ENCODE data around the gene CRYBA2. TPM values are rescaled to one million over a fixed set of nuclear protein-coding genes. Genes with fewer than 3 reads are reported as not detected.

CRYBA2 gene
- total RNA-seq, 1 experiment from 2014 or later: 13.5 TPM

DNA sequence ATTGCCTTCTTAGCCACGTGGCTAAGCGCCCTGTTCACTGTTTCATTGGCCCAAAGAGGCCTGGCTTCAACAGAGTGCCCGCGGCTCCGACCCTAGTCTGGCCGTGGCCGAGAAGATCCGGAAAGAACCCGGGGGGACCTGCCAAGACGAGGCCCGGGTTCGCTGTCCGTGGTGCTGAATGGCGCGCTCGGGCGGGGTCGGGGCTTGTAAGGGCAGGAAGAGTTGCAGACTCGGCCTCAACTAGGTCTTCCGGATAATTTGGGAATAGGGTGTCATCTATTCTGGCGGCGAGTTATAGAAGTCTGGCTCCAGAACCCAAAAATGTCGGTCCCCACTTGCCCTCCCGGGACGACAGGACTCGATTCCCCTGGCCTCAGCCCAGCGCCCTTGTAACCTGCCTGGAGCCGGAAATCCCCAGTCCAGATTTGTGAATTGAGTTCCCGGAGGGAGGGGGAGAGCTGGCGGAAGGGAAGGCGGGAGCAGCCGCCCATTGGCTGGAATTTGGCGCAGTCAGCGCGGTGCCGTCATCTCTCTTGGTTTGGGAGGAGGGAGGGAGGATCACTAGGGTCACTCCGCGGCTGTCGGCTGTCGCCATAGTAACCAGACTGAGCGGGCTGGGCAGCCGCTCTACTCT, 30.2 kb downstream of the CRYBA2 start:
- Histone ChIP-seq H3K27me3 (ENCODE audit: low read length) (peaks cover 19% of the 10 kb centered on the region), H3K9ac (ENCODE audit: low read length) (no peak overlapping the region), H3K9me3 (ENCODE audit: low read length) (no peaks in the 10 kb centered on the region), H3K79me2 (ENCODE audit: low read length) (no peaks in the 10 kb centered on the region), H3K27ac (ENCODE audit: low read length) (peak overlapping the region; percentile 93), H3K4me2 (ENCODE audit: low read length) (peak overlapping the region; percentile 67; the same call in 1 of the 2 replicates), H4K20me1 (ENCODE audit: low read length) (no peaks in the 10 kb centered on the region), H3K4me3 (ENCODE audit: low read length) (no peak overlapping the region), H3K4me1 (ENCODE audit: insufficient read depth, low read length) (peaks cover 35% of the 10 kb centered on the region), H3K9me2 (replicated peaks; ENCODE audit: low read length) (no peaks in the 10 kb centered on the region), H2AFZ (ENCODE audit: low read length) (no peak overlapping the region), H3K36me3 (ENCODE audit: low read depth, low read length) (no peaks in the 10 kb centered on the region), H3F3A (ENCODE audit: low read length, unreplicated experiment) (no peaks in the 10 kb centered on the region)
- ChIA-PET POLR2A (ENCODE audit: unreplicated experiment) (no interaction called here), CTCF (no interaction called here)
- no peak for TF ChIP-seq EZH2 (IDR thresholded peaks at IDR 0.05; ENCODE audit: low read length, unreplicated experiment)
- TF ChIP-seq, protein P1, sequence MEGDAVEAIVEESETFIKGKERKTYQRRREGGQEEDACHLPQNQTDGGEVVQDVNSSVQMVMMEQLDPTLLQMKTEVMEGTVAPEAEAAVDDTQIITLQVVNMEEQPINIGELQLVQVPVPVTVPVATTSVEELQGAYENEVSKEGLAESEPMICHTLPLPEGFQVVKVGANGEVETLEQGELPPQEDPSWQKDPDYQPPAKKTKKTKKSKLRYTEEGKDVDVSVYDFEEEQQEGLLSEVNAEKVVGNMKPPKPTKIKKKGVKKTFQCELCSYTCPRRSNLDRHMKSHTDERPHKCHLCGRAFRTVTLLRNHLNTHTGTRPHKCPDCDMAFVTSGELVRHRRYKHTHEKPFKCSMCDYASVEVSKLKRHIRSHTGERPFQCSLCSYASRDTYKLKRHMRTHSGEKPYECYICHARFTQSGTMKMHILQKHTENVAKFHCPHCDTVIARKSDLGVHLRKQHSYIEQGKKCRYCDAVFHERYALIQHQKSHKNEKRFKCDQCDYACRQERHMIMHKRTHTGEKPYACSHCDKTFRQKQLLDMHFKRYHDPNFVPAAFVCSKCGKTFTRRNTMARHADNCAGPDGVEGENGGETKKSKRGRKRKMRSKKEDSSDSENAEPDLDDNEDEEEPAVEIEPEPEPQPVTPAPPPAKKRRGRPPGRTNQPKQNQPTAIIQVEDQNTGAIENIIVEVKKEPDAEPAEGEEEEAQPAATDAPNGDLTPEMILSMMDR (conservative IDR thresholded peaks at IDR 0.05; ENCODE audit: low read depth, low read length): no peak
- no peak for TF ChIP-seq EZH2phosphoT487 (IDR thresholded peaks at IDR 0.05; ENCODE audit: borderline replicate concordance, low read length)
- BruUV-seq (replicated peaks): no TSS peak
- ATAC-seq: no peak
- intact Hi-C loops (cut with micrococcal nuclease): no loop called here
- DNase-seq: peak; percentile 41

DNA sequence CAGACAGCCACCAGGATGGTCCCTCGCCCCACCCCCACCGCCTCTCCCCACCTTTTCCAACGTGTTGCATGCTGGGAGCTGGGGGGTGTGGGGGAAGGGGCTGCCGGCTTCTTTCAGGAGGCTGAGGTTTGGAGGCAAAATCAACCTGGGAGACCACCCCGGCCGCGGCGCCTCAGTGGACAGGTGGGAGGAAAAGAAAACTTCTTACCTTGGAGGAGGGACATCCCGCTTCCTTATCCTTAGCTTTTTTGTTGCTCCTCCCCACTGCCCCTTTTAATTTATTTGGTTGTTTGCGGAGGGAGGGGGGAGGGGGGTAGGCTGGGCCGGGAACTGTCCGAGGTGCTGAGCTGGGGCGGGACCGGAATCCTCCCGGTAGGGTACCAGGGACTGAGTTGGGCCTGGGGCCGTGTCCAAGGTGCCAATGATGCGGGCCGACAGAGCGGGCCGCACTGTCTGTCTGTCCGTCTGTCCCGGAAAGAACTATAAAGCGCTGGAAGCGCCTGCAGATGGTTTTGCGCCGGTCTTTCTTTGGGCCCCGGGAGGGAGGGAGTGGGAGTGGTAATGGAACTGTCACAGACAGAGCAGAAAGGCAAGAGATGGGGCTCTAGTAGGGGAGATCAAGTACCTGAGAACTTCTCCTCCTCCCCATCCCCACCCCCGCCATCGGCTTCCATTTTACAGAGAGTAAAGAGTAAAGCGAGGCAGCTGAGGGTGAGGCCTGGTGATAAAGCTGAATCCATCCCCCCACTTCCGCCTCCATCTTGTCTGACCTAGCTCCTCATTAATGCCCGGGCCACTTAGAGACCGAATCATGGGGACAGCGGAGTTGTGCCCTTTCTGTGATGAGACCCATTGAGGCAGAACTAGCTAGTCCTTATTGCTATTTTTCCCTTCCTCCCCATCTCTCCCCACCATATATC, 31.3 kb downstream of the CRYBA2 start:
- Histone ChIP-seq H4K20me1 (ENCODE audit: low read length) (no peaks in the 10 kb centered on the region), H3K36me3 (ENCODE audit: low read depth, low read length) (no peaks in the 10 kb centered on the region), H3K27ac (ENCODE audit: low read length) (no peak overlapping the region), H3K4me3 (ENCODE audit: low read length) (0 out of 2 replicates have a peak overlapping the region, but pooled peaks have one; percentile 12), H3K9me2 (replicated peaks; ENCODE audit: low read length) (no peaks in the 10 kb centered on the region), H3K9me3 (ENCODE audit: low read length) (no peaks in the 10 kb centered on the region), H3F3A (ENCODE audit: low read length, unreplicated experiment) (no peaks in the 10 kb centered on the region), H3K4me2 (ENCODE audit: low read length) (peak overlapping the region; percentile 63), H3K79me2 (ENCODE audit: low read length) (no peaks in the 10 kb centered on the region), H2AFZ (ENCODE audit: low read length) (no peak overlapping the region), H3K4me1 (ENCODE audit: insufficient read depth, low read length) (peaks cover 35% of the 10 kb centered on the region), H3K27me3 (ENCODE audit: low read length) (peaks cover 19% of the 10 kb centered on the region), H3K9ac (ENCODE audit: low read length) (no peak overlapping the region)
- no peak for DNase-seq
- no peak for TF ChIP-seq EZH2 (IDR thresholded peaks at IDR 0.05; ENCODE audit: low read length, unreplicated experiment)
- TF ChIP-seq, protein P1 (conservative IDR thresholded peaks at IDR 0.05; ENCODE audit: low read depth, low read length): no peak
- no peak for TF ChIP-seq EZH2phosphoT487 (IDR thresholded peaks at IDR 0.05; ENCODE audit: borderline replicate concordance, low read length)
- no TSS peak for BruUV-seq (replicated peaks)
- ChIA-PET CTCF (no interaction called here), POLR2A (ENCODE audit: unreplicated experiment) (no interaction called here)
- no peak for ATAC-seq
- intact Hi-C loops (cut with micrococcal nuclease): no loop called here

Data from PC-3 (cell line).